A673 (cell line): ENCODE results near the gene CRYBB1. TPM values are rescaled to one million over a fixed set of nuclear protein-coding genes. Genes with fewer than 3 reads are reported as not detected.

Source experiments
- BruUV-seq: library from RNA; stranded (reverse); fragments of 400-500 nt; replicated peaks from 2 replicates; lab custom pipeline; 2021; lab: Mats Ljungman, UMichigan
- CTCF ChIA-PET: fragments of 300-600 bp; sonication (Branson Sonifier 250); formaldehyde crosslinking; loops from one replicate; lab custom pipeline; 2022; ENCODE audit warnings: antibody characterized with exemption; lab: Charles Lee
- POLR2A ChIA-PET: fragments of 300-600 bp; sonication (Branson Sonifier 250); formaldehyde crosslinking; loops from one replicate; lab custom pipeline; 2022; ENCODE audit warnings: antibody characterized with exemption; ENCODE audit not compliant: low non-redundant PET; lab: Charles Lee
- DNase-seq: peaks from one replicate; pipeline ENCODE4 v3.0.0-alpha.2; 2015; ENCODE audit warnings: low spot score
- H3K27ac ChIP-seq: fragments of 200-600 bp; sonication (generic); 2 replicates; pipeline ENCODE4 v1.5.1; 2016; ENCODE audit warnings: mixed run types, low read depth, mild to moderate bottlenecking, mixed read lengths, antibody characterized with exemption, low read length; ENCODE audit not compliant: poor library complexity, severe bottlenecking
- H3K27me3 ChIP-seq: fragments of 200-600 bp; sonication (generic); replicated peaks from 2 replicates; pipeline ENCODE4 v1.6.1; 2017; ENCODE audit warnings: mixed run types, low read depth, mild to moderate bottlenecking, mixed read lengths, antibody characterized with exemption, low read length; ENCODE audit not compliant: insufficient read depth, poor library complexity
- H3K36me3 ChIP-seq: fragments of 200-600 bp; sonication (generic); 2 replicates; pipeline ENCODE4 v1.6.1; 2016; ENCODE audit warnings: mixed run types, mild to moderate bottlenecking, mixed read lengths, antibody characterized with exemption, low read length; ENCODE audit not compliant: insufficient read depth, poor library complexity, severe bottlenecking
- H3K4me1 ChIP-seq: fragments of 200-600 bp; sonication (generic); 2 replicates; pipeline ENCODE4 v1.6.1; 2017; ENCODE audit warnings: mixed run types, mild to moderate bottlenecking, mixed read lengths, antibody characterized with exemption, low read length; ENCODE audit not compliant: insufficient read depth, poor library complexity, severe bottlenecking
- H3K4me3 ChIP-seq: fragments of 200-600 bp; sonication (generic); 2 replicates; pipeline ENCODE4 v1.5.1; 2016; ENCODE audit warnings: low read depth, mixed run types, mild to moderate bottlenecking, mixed read lengths, low read length; ENCODE audit not compliant: poor library complexity, severe bottlenecking
- H3K9me3 ChIP-seq: fragments of 200-600 bp; sonication (generic); 2 replicates; pipeline ENCODE4 v1.6.1; 2016; ENCODE audit warnings: mixed run types, low read depth, mild to moderate bottlenecking, mixed read lengths, antibody characterized with exemption, low read length; ENCODE audit not compliant: poor library complexity, severe bottlenecking
- CTCF ChIP-seq: fragments of 300-800, 200-600 bp; sonication (generic); conservative IDR thresholded peaks from 2 replicates; pipeline ENCODE4 v1.5.1; 2017; ENCODE audit warnings: low read depth, mild to moderate bottlenecking, antibody characterized with exemption, low read length, moderate library complexity, mixed read lengths
- EZH2 ChIP-seq: fragments of 200-600 bp; sonication (generic); IDR thresholded peaks from 2 replicates; pipeline ENCODE4 v1.6.1; 2017; ENCODE audit warnings: borderline replicate concordance, low read depth, mild to moderate bottlenecking, mixed read lengths, antibody characterized with exemption, low read length; ENCODE audit not compliant: poor library complexity, severe bottlenecking
- intact Hi-C: fragments of 100-400 bp; cut with micrococcal nuclease; formaldehyde crosslinking; loops from one replicate; pipeline ENCODE4 v1.10.0; 2022; ENCODE audit not compliant: unreplicated experiment
- total RNA-seq: library from RNA; stranded (reverse); gene quantifications from 2 replicates; pipeline ENCODE4 v1.2.3, GENCODE V29; 2021

CRYBB1 gene
- total RNA-seq, 1 experiment from 2014 or later, result not detected

GRCh38 chr22:26635117-26635516, 17.3 kb upstream of the CRYBB1 start:
- Histone ChIP-seq H3K9me3 (no peaks in the 10 kb centered on the region), H3K27me3 (no peaks in the 10 kb centered on the region), H3K27ac (no peak overlapping the region), H3K36me3 (no peaks in the 10 kb centered on the region), H3K4me1 (no peaks in the 10 kb centered on the region), H3K4me3 (no peak overlapping the region)
- intact Hi-C loops, result no loop called here
- no TSS peak for BruUV-seq
- POLR2A ChIA-PET, result no interaction called here
- no peak for DNase-seq
- no peak for TF ChIP-seq CTCF
- TF ChIP-seq EZH2, result no peak
- CTCF ChIA-PET, result no interaction called here

GRCh38 chr22:26634189-26634588, 16.4 kb upstream of the CRYBB1 start:
- ChIA-PET CTCF (no interaction called here), POLR2A (no interaction called here)
- H3K36me3 ChIP-seq, result no peaks in the 10 kb centered on the region
- intact Hi-C loops, result no loop called here
- no TSS peak for BruUV-seq
- H3K4me3 ChIP-seq, result no peak overlapping the region
- no peaks in the 10 kb centered on the region for H3K4me1 ChIP-seq
- TF ChIP-seq EZH2, result no peak
- TF ChIP-seq CTCF, result no peak
- no peak for DNase-seq
- H3K27ac ChIP-seq, result no peak overlapping the region
- H3K27me3 ChIP-seq, result no peaks in the 10 kb centered on the region
- H3K9me3 ChIP-seq, result no peaks in the 10 kb centered on the region

GRCh38 chr22:26632422-26633155, 14.8 kb upstream of the CRYBB1 start:
- no peaks in the 10 kb centered on the region for H3K36me3 ChIP-seq
- H3K4me3 ChIP-seq, result no peak overlapping the region
- H3K4me1 ChIP-seq, result no peaks in the 10 kb centered on the region
- TF ChIP-seq EZH2, result no peak
- intact Hi-C loops, result no loop called here
- no TSS peak for BruUV-seq
- no peak overlapping the region for H3K27ac ChIP-seq
- CTCF ChIA-PET, result interaction anchor here (0.6 kb wide), 1 partner anchor 10 kb away, joined by 3 read pairs; no protein-coding TSS in a partner anchor
- DNase-seq, result no peak
- POLR2A ChIA-PET, result no interaction called here
- no peaks in the 10 kb centered on the region for H3K27me3 ChIP-seq
- H3K9me3 ChIP-seq, result no peaks in the 10 kb centered on the region

- Histone ChIP-seq H3K9me3 (no peaks in the 10 kb centered on the region), H3K27me3 (no peaks in the 10 kb centered on the region), H3K27ac (no peak overlapping the region), H3K36me3 (no peaks in the 10 kb centered on the region), H3K4me1 (no peaks in the 10 kb centered on the region), H3K4me3 (no peak overlapping the region)
- BruUV-seq, result no TSS peak
- intact Hi-C loops, result no loop called here
- ChIA-PET POLR2A (no interaction called here), CTCF (interaction anchor here (0.5 kb wide), 1 partner anchor 265 kb away, joined by 3 read pairs; no protein-coding TSS in a partner anchor)
- TF ChIP-seq CTCF, result no peak
- TF ChIP-seq EZH2, result no peak
- no peak for DNase-seq
Measured at GRCh38 chr22:26631282-26631681, 13.5 kb upstream of the CRYBB1 start.
